Heart right ventricle (tissue), 16 donors: ENCODE data around the gene RFPL1. TPM values are rescaled to one million over a fixed set of nuclear protein-coding genes. Genes with fewer than 3 reads are reported as not detected.

Experiments used
- ATAC-seq, 8 donors: fragments of 200-7000 bp; cut with Tn5 transposase; one replicate each; pipeline ENCODE4 v1.9.1; 2020; ENCODE audit warnings: mild to moderate bottlenecking in 8 of 8, moderate library complexity in 8 of 8, moderate number of reproducible peaks in 1 of 8
- DNase-seq, 2 donors: peaks; one replicate each; pipeline ENCODE4 v3.0.0-alpha.2; 2020
- H3K27ac ChIP-seq, 10 donors: fragments of 200-600 bp; sonication (generic) in 2 of 10; one replicate each; pipeline versions ENCODE4 v1.5.0 to v1.8.0; 2020 to 2022; ENCODE audit warnings: mild to moderate bottlenecking in 3 of 10
- H3K27me3 ChIP-seq, 7 donors: fragments of 200-600 bp; one replicate each; pipeline ENCODE4 v1.8.0; 2021 to 2022; ENCODE audit warnings: mild to moderate bottlenecking in 2 of 7
- H3K36me3 ChIP-seq, 9 donors: fragments of 200-600 bp; sonication (generic) in 1 of 9; one replicate each; pipeline versions ENCODE4 v1.5.0 to v1.8.0; 2020 to 2022; ENCODE audit warnings: mild to moderate bottlenecking in 2 of 9
- H3K4me1 ChIP-seq, 9 donors: fragments of 200-600 bp; sonication (generic) in 1 of 9; one replicate each; pipeline versions ENCODE4 v1.5.0 to v1.8.0; 2020 to 2022; ENCODE audit warnings: mild to moderate bottlenecking in 4 of 9
- H3K4me3 ChIP-seq, 10 donors: fragments of 200-600 bp; sonication (generic) in 2 of 10; one replicate each; pipeline versions ENCODE4 v1.5.0 to v1.8.0; 2020 to 2022; ENCODE audit warnings: mild to moderate bottlenecking in 7 of 10, moderate library complexity in 2 of 10
- H3K9me3 ChIP-seq, 11 donors: fragments of 200-600 bp in 10 of 11; sonication (generic) in 2 of 11; one replicate each; pipeline versions ENCODE4 v1.5.0 to v1.8.0; 2013 to 2022; ENCODE audit warnings: mild to moderate bottlenecking in 2 of 11, control low read depth in 1 of 11, moderate library complexity in 1 of 11
- WGBS, 2 donors: extraction: QIAGEN DNeasy Blood & Tissue Kit; methylation state at CpG; one replicate each; pipeline ENCODE4 v1.1.7; 2013; ENCODE audit warnings: inconsistent platforms in 1 of 2; 5-methylcytosine and 5-hydroxymethylcytosine counted together
- intact Hi-C, 10 donors: fragments of 100-400 bp; cut with DNase I; formaldehyde crosslinking; loops; one replicate each; pipeline versions ENCODE4 v1.11.1 to v1.14.2; 2022
- polyA plus RNA-seq, 2 donors: library from polyadenylated mRNA; stranded (reverse); fragments of 200-250 nt; gene quantifications; one replicate each; pipeline ENCODE4 v1.2.3, GENCODE V29; 2013
- total RNA-seq, 10 donors: library from RNA; stranded (reverse); fragmentation: NEBNext Ultra II Directional in 3 of 10; extraction: Animal tissue kit (Norgen Biotek cat#: 25700) in 3 of 10; gene quantifications; one replicate each; pipeline versions ENCODE4 v1.2.1 to v1.2.4, GENCODE V29; 2021 to 2023
- TF ChIP-seq, protein P1 (sequence below), 9 donors: fragments of 200-600 bp; sonication (generic) in 2 of 9; IDR thresholded peaks; one replicate each; pipeline versions ENCODE4 v1.5.0 to v1.8.0; 2021 to 2022; ENCODE audit warnings: antibody characterized with exemption in 9 of 9, mild to moderate bottlenecking in 5 of 9, moderate library complexity in 1 of 9
- donor health status: Arrhythmogenic right ventricular cardiomyopathy.
- donor health status: ischemic (EF 13 %, LVEDD 7.1; RV severe dilation, severe dysfunction).
- donor health status: healthy with polysubstance abuse.
- donor health status: DM: no; HTN: yes; CAD: no.
- donor health status: DM: no; HTN: no; CAD: no.
- donor health status: ischemic (EF 25% LVEDD 6.9; RV normal size, moderate dysfunction).
- donor health status: ischemic (EF 25% LVEDD 5.7; RV mildly dilated, moderate dysfunction).
- donor health status: healthy.
- donor health status: DM: yes; HTN: yes; CAD: no.
- donor health status: Ischemic cardiomyopathy.
- donor health status: ischemic (EF 35%, LVEDD 5.7; RV mildly dilated, moderate dysfunction).
- donor health status: nonischemic (EF 11% LVEDD 7.7; RV severe dilation, severe dysfunction).
- donor health status: DM: yes; HTN: yes; CAD: no.
- donor health status: PGD.
- donor health status: ischemic (EF 29% LVEDD 5.4; RV normal size, mild dysfunction).
- donor health status: nonischemic (EF 23%, LVEDD 6.1; RV moderate dilation, normal function).

The RFPL1 gene
- total and polyA plus RNA-seq, 12 donors, result not detected

DNA sequence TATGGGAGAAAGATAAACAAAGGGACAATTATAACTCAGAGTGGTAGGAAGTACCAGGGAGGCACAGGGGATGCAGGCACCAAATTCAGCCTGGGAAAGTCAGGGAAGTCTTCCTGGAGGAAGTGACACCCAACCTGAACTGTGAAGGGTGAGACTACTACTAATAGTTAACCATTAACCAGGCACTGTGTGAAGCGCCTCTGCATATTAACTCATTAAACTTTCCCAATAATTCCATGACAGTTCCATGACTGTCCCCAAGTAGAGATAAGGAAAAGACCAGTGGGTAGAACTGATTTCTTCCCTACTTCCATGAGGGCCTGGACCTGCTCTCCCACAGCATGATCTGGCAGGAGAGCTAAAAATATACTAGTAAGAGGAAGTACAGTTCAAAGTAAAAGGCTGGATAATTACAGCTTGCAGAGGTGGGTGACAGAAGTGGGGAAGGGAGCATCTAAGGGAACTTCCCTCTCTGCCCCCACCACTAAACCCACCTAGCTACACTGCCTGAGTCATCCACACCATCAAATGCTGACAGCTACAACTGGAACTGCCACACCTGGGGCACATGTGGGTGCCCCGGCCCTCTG is 45.3 kb upstream of the RFPL1 start:
- Histone ChIP-seq H3K27ac (no peak overlapping the region), H3K36me3 (no peaks in the 10 kb centered on the region), H3K4me1 (peaks cover 4 to 24% (median 12%) of the 10 kb centered on the region in 9 donors), H3K27me3 (no peaks in the 10 kb centered on the region), H3K9me3 (no peaks in the 10 kb centered on the region), H3K4me3 (no peak overlapping the region)
- intact Hi-C loops, result loop anchor here in 2 of 10 donors (10.0 kb wide), 2 partner anchors 132 to 692 kb away; partner anchors contain the start of gene HORMAD2 (in 1 of the 2)
- TF ChIP-seq, protein P1, sequence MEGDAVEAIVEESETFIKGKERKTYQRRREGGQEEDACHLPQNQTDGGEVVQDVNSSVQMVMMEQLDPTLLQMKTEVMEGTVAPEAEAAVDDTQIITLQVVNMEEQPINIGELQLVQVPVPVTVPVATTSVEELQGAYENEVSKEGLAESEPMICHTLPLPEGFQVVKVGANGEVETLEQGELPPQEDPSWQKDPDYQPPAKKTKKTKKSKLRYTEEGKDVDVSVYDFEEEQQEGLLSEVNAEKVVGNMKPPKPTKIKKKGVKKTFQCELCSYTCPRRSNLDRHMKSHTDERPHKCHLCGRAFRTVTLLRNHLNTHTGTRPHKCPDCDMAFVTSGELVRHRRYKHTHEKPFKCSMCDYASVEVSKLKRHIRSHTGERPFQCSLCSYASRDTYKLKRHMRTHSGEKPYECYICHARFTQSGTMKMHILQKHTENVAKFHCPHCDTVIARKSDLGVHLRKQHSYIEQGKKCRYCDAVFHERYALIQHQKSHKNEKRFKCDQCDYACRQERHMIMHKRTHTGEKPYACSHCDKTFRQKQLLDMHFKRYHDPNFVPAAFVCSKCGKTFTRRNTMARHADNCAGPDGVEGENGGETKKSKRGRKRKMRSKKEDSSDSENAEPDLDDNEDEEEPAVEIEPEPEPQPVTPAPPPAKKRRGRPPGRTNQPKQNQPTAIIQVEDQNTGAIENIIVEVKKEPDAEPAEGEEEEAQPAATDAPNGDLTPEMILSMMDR (IDR thresholded peaks at IDR 0.05), result no peak
- DNase-seq (no peak), ATAC-seq (no peak)
- 83 to 94% methylated on average over 2 of the region's 2 CpGs for WGBS, 2 donors

DNA sequence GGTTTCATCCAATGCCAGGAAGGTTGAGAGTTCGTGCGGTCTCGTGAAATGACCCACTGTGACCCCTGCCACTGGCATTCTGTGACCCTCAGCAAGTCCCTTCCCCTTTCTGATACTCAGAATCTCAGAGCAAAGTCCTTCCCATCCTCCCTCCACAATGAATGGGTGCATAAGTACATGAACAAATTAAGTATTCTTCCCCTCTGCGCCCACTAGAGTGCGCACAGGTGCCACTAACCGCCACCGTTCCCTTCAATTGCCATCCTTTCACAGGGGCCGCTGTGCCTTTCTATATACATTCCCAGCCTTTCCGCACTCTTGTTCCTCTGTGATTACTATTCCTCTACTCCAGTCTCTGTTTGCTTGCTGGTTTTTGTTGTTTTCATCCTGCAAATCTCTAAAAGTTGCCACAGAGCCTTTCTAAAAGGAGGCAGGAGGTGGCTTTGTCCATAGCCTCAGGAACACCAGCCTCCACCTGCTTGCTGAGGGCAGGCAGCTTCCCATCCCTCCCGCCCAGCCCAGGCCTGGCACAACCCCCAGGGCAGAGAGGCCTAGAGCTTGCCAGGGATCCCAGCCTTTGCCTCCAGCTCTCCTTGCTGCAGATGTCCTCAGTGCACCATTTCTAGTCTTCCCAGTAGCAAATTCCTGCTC is 43.3 kb upstream of the RFPL1 start:
- DNase-seq (peak; percentile 53 to 67), ATAC-seq (peak; percentile 75 to 93 (median 86))
- TF ChIP-seq, protein P1 (IDR thresholded peaks at IDR 0.05), result peak; percentile 56 to 89 (median 81)
- intact Hi-C loops, result loop anchor here (1.0 to 10.0 kb wide), 5 partner anchors 127 to 690 kb away; partner anchors contain the start of gene HORMAD2 (in 1 of the 10)
- no peak overlapping the region for H3K4me3 ChIP-seq
- H3K27me3 ChIP-seq, result no peaks in the 10 kb centered on the region
- H3K4me1 ChIP-seq, result peaks cover 0 to 15% (median 4%) of the 10 kb centered on the region in 9 donors
- H3K9me3 ChIP-seq, result no peaks in the 10 kb centered on the region
- no peaks in the 10 kb centered on the region for H3K36me3 ChIP-seq
- no peak overlapping the region for H3K27ac ChIP-seq
- 9 to 12% methylated on average over 10 of the region's 10 CpGs for WGBS, 2 donors

DNA sequence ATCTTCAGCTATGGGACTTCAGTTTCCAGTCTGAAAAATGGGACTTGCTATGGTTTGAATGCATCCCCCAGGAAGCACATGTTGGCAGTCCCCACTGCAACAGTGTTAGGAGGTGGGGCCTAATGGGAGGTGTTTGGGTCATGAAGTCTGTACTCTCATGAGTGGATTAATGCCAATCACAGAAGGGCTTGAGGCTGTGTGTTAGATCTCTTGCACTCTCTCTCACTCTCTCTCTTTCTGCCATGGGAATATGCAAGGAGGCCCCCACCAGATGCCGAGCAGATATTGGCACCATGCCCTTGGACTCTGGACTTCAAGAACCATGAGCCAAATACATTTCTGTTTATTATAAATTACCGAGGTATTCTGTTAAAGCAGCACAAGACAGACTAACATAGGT is 42.3 kb upstream of the RFPL1 start:
- Histone ChIP-seq H3K36me3 (no peaks in the 10 kb centered on the region), H3K27ac (no peak overlapping the region), H3K9me3 (no peaks in the 10 kb centered on the region), H3K4me1 (peaks cover 0 to 15% (median 4%) of the 10 kb centered on the region in 9 donors), H3K27me3 (no peaks in the 10 kb centered on the region), H3K4me3 (no peak overlapping the region)
- 44 to 61% methylated on average over 2 of the region's 2 CpGs for WGBS, 2 donors
- TF ChIP-seq, protein P1 (IDR thresholded peaks at IDR 0.05), result no peak
- no peak for DNase-seq
- intact Hi-C loops, result loop anchor here (5.0 to 10.0 kb wide), 4 partner anchors 126 to 689 kb away; partner anchors contain the start of gene HORMAD2 (in 1 of the 10)
- ATAC-seq, result no peak

DNA sequence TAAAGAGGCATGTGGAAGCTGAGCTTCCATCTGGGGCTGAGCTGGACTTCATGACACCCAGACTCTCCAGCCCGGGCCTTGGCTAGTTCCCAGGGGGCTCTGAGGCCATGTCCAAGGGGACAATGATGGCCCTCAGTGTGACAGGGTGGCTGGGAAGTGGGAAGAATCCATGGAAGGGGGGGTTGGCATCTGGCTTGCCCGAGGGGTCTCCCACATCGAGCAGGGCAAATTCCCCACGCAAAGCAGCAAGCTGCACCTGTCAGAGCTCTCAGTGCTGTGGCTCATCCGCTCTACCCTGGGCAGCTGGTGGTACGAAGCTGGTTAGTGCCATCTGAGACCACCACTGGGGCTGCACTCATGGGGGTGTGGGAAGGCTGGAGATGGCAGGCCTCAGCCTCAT is 40.6 kb upstream of the RFPL1 start:
- Histone ChIP-seq H3K27me3 (peaks cover 0 to 4% (median 0%) of the 10 kb centered on the region in 7 donors), H3K9me3 (no peaks in the 10 kb centered on the region), H3K4me3 (no peak overlapping the region), H3K36me3 (no peaks in the 10 kb centered on the region), H3K27ac (no peak overlapping the region), H3K4me1 (peaks cover 0 to 13% (median 4%) of the 10 kb centered on the region in 9 donors)
- 85 to 88% methylated on average over 6 of the region's 6 CpGs for WGBS, 2 donors
- DNase-seq (no peak), ATAC-seq (no peak)
- TF ChIP-seq, protein P1 (IDR thresholded peaks at IDR 0.05), result no peak
- intact Hi-C loops, result loop anchor here (5.0 to 10.0 kb wide), 4 partner anchors 125 to 687 kb away; partner anchors contain the start of gene HORMAD2 (in 1 of the 10)
